Liver (tissue), 9 donors: ENCODE measurements around the gene ADGRG3. TPM values are rescaled to one million over a fixed set of nuclear protein-coding genes. Genes with fewer than 3 reads are reported as not detected.
A peak's percentile ranks its signal among the peaks of the same experiment; 100 is the strongest.

Experiments
- DNase-seq: peaks from one replicate; pipeline ENCODE4 v3.0.0-alpha.2; 2017; ENCODE audit warnings: low spot score
- H3K27ac ChIP-seq, 2 donors: one replicate each; pipeline ENCODE4 v1.7.0; 2013; ENCODE audit warnings: inconsistent platforms in 2 of 2, low read length in 2 of 2, control low read depth in 1 of 2, low read depth in 1 of 2, mild to moderate bottlenecking in 1 of 2
- H3K27me3 ChIP-seq, 4 donors: one replicate each; pipeline versions ENCODE4 v1.6.1 to v1.7.0; 2013; ENCODE audit warnings: low read length in 3 of 4, inconsistent platforms in 1 of 4, mild to moderate bottlenecking in 1 of 4, moderate library complexity in 1 of 4; ENCODE audit not compliant: control insufficient read depth in 4 of 4, insufficient read depth in 4 of 4
- H3K36me3 ChIP-seq, 4 donors: one replicate each; pipeline versions ENCODE4 v1.6.1 to v1.7.0; 2013; ENCODE audit warnings: low read length in 3 of 4, mild to moderate bottlenecking in 3 of 4, low read depth in 1 of 4, moderate library complexity in 1 of 4; ENCODE audit not compliant: control insufficient read depth in 4 of 4, insufficient read depth in 3 of 4
- H3K4me1 ChIP-seq, 4 donors: one replicate each; pipeline versions ENCODE4 v1.6.1 to v1.7.0; 2013; ENCODE audit warnings: low read length in 3 of 4, mild to moderate bottlenecking in 3 of 4, moderate library complexity in 1 of 4; ENCODE audit not compliant: control insufficient read depth in 4 of 4, insufficient read depth in 4 of 4
- H3K4me3 ChIP-seq, 3 donors: one replicate each; pipeline versions ENCODE4 v1.6.1 to v1.7.0; 2013; ENCODE audit warnings: low read length in 3 of 3, control low read depth in 1 of 3, low read depth in 1 of 3, mild to moderate bottlenecking in 1 of 3
- H3K9ac ChIP-seq, 2 donors: one replicate each; pipeline ENCODE4 v1.7.0; 2013; ENCODE audit warnings: low read length in 2 of 2, mild to moderate bottlenecking in 2 of 2, moderate library complexity in 2 of 2, control low read depth in 1 of 2, low read depth in 1 of 2
- H3K9me3 ChIP-seq, 4 donors: one replicate each; pipeline versions ENCODE4 v1.6.1 to v1.7.0; 2013; ENCODE audit warnings: low read length in 3 of 4; ENCODE audit not compliant: control insufficient read depth in 4 of 4
- EGR1 ChIP-seq, 2 donors: IDR thresholded peaks; 2 replicates each; pipeline ENCODE4 v1.6.1; 2016 to 2018; ENCODE audit warnings: antibody characterized with exemption in 2 of 2, low read depth in 2 of 2
- FOXA1 ChIP-seq: IDR thresholded peaks from 2 replicates; pipeline ENCODE4 v1.6.1; 2016; ENCODE audit warnings: antibody characterized with exemption
- FOXA2 ChIP-seq: IDR thresholded peaks from 2 replicates; pipeline ENCODE4 v1.6.1; 2016; ENCODE audit warnings: antibody characterized with exemption
- GABPA ChIP-seq, 2 donors: IDR thresholded peaks in 1 of 2; conservative IDR thresholded peaks in 1 of 2; 2 replicates each; pipeline ENCODE4 v1.6.1; 2016; ENCODE audit warnings: antibody characterized with exemption in 2 of 2, mild to moderate bottlenecking in 1 of 2, moderate library complexity in 1 of 2
- HNF4A ChIP-seq, 2 donors: conservative IDR thresholded peaks; 2 replicates each; pipeline ENCODE4 v1.6.1; 2016; ENCODE audit warnings: antibody characterized with exemption in 2 of 2, mild to moderate bottlenecking in 2 of 2
- HNF4G ChIP-seq: IDR thresholded peaks from 2 replicates; pipeline ENCODE4 v1.6.1; 2016; ENCODE audit warnings: antibody characterized with exemption
- JUND ChIP-seq, 2 donors: IDR thresholded peaks; 2 replicates each; pipeline ENCODE4 v1.6.1; 2016; ENCODE audit warnings: antibody characterized with exemption in 2 of 2
- NR2F2 ChIP-seq: IDR thresholded peaks from 2 replicates; pipeline ENCODE4 v1.6.1; 2016; ENCODE audit warnings: antibody characterized with exemption
- RAD21 ChIP-seq, 2 donors: IDR thresholded peaks; 2 replicates each; pipeline ENCODE4 v1.6.1; 2016; ENCODE audit warnings: antibody characterized with exemption in 2 of 2, mild to moderate bottlenecking in 2 of 2
- RXRA ChIP-seq, 2 donors: IDR thresholded peaks; 2 replicates each; pipeline ENCODE4 v1.6.1; 2017 to 2018; ENCODE audit warnings: antibody characterized with exemption in 2 of 2, mild to moderate bottlenecking in 1 of 2
- SP1 ChIP-seq: IDR thresholded peaks from 2 replicates; pipeline ENCODE4 v1.6.1; 2018; ENCODE audit warnings: antibody characterized with exemption, mild to moderate bottlenecking
- TAF1 ChIP-seq: conservative IDR thresholded peaks from 2 replicates; pipeline ENCODE4 v1.6.1; 2016; ENCODE audit warnings: antibody characterized with exemption, mild to moderate bottlenecking
- YY1 ChIP-seq: IDR thresholded peaks from 2 replicates; pipeline ENCODE4 v1.6.1; 2016; ENCODE audit warnings: antibody characterized with exemption, mild to moderate bottlenecking
- WGBS: extraction: QIAGEN DNeasy Blood & Tissue Kit; methylation state at CpG from one replicate; pipeline ENCODE4 v1.1.7; 2013; 5-methylcytosine and 5-hydroxymethylcytosine counted together
- polyA plus RNA-seq, 2 donors: library from polyadenylated mRNA; stranded (reverse) in 1 of 2; unstranded in 1 of 2; fragments of 200-250 nt in 1 of 2; fragments of >200 nt in 1 of 2; fragmentation: Nextera tagmentation in 1 of 2; extraction: Ambion mirVana in 1 of 2; gene quantifications; one replicate each; pipeline versions ENCODE4 v1.2.1 to v1.2.3, GENCODE V29; 2013 to 2015
- total RNA-seq, 2 donors: library from RNA; depleted of rRNA; stranded (reverse); fragments of >200 nt; gene quantifications; one replicate each; pipeline ENCODE4 v1.2.3, GENCODE V29; 2014
- TF ChIP-seq, protein P1 (sequence below): IDR thresholded peaks from 2 replicates; pipeline ENCODE4 v1.6.1; 2016; ENCODE audit warnings: antibody characterized with exemption, mild to moderate bottlenecking
- TF ChIP-seq, protein P2 (sequence below): IDR thresholded peaks from 2 replicates; pipeline ENCODE4 v1.6.1; 2016; ENCODE audit warnings: antibody characterized with exemption
- TF ChIP-seq, protein P3 (sequence below): IDR thresholded peaks from 2 replicates; pipeline ENCODE4 v1.6.1; 2016; ENCODE audit warnings: antibody characterized with exemption
- TF ChIP-seq, protein P4 (sequence below): fragments of 150-350 bp; IDR thresholded peaks from 2 replicates; pipeline ENCODE4 v1.5.1; 2017; ENCODE audit warnings: improper control_type of control experiment, low read depth, low read length; ENCODE audit not compliant: missing input control
- TF ChIP-seq, protein P5 (sequence below): IDR thresholded peaks from 2 replicates; pipeline ENCODE4 v1.6.1; 2016; ENCODE audit warnings: antibody characterized with exemption
- donor health status: healthy.
- donor health status: healthy.
- donor health status: healthy.
- donor health status: healthy.
- donor health status: healthy.

The ADGRG3 gene
- total and polyA plus RNA-seq, 4 donors = 0.52 to 3.2 (median 1.0) TPM

DNA sequence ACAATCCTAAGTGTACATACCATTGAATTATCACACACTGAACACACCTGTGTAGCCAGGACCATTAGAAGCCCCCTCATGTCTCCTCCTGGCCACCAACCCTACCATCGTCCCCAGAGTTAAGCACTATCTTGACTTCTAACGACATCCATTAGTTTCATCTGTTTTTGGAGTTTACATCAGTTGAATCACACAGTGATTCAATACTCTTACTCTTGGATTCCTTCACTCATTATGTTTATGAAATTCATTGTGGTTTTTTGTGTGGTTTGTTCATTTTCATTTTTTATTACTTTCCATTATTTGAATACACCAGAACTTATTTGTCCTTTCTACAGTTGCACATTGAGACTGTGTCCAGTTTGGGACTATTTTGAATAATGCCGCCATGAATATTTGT lies 40.1 kb downstream of the ADGRG3 start:
- no peaks in the 10 kb centered on the region for H3K36me3 ChIP-seq
- 93% methylated on average over 3 of the region's 3 CpGs for WGBS
- no peak overlapping the region for H3K27ac ChIP-seq
- peaks cover 6 to 18% (median 16%) of the 10 kb centered on the region in 4 donors for H3K4me1 ChIP-seq
- no peaks in the 10 kb centered on the region for H3K27me3 ChIP-seq
- TF ChIP-seq JUND (IDR thresholded peaks at IDR 0.05) (no peak), NR2F2 (no peak), RAD21 (IDR thresholded peaks at IDR 0.05) (no peak), HNF4G (no peak), RXRA (IDR thresholded peaks at IDR 0.05) (no peak), YY1 (no peak), TAF1 (no peak), FOXA1 (no peak), EGR1 (IDR thresholded peaks at IDR 0.05; ENCODE audit: low read depth in 2 of 2) (no peak), GABPA (IDR thresholded peaks at IDR 0.05 in 1 of 2, conservative IDR thresholded peaks at IDR 0.05 in 1 of 2) (no peak)
- H3K4me3 ChIP-seq = no peak overlapping the region
- no peak for DNase-seq
- no peak overlapping the region for H3K9ac ChIP-seq
- no peaks in the 10 kb centered on the region for H3K9me3 ChIP-seq

DNA sequence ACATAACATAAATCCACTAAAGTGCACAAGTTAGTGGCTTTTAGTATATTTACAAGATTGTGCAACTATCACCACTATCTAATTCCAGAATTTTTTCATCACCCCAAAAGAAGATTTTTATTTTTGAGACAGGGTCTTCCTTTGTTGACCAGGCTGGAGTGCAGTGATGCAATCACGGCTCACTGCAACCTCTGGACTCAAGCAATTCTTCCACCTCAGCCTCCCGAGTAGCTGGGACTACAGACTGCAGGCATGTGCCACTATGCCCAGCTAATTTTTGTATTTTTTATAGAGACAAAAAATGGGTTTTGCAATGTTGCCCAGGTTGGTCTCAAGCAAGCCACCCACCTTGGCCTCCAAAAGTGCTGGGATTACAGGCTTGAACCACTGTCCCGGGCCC lies 41.6 kb downstream of the ADGRG3 start:
- Histone ChIP-seq H3K27me3 (no peaks in the 10 kb centered on the region), H3K27ac (no peak overlapping the region), H3K4me1 (peaks cover 0 to 6% (median 3%) of the 10 kb centered on the region in 4 donors), H3K9ac (no peak overlapping the region), H3K9me3 (no peaks in the 10 kb centered on the region), H3K4me3 (no peak overlapping the region), H3K36me3 (no peaks in the 10 kb centered on the region)
- DNase-seq = no peak
- TF ChIP-seq NR2F2 = no peak
- no peak for TF ChIP-seq FOXA1
- TF ChIP-seq RXRA (IDR thresholded peaks at IDR 0.05) = no peak
- TF ChIP-seq, protein P1, sequence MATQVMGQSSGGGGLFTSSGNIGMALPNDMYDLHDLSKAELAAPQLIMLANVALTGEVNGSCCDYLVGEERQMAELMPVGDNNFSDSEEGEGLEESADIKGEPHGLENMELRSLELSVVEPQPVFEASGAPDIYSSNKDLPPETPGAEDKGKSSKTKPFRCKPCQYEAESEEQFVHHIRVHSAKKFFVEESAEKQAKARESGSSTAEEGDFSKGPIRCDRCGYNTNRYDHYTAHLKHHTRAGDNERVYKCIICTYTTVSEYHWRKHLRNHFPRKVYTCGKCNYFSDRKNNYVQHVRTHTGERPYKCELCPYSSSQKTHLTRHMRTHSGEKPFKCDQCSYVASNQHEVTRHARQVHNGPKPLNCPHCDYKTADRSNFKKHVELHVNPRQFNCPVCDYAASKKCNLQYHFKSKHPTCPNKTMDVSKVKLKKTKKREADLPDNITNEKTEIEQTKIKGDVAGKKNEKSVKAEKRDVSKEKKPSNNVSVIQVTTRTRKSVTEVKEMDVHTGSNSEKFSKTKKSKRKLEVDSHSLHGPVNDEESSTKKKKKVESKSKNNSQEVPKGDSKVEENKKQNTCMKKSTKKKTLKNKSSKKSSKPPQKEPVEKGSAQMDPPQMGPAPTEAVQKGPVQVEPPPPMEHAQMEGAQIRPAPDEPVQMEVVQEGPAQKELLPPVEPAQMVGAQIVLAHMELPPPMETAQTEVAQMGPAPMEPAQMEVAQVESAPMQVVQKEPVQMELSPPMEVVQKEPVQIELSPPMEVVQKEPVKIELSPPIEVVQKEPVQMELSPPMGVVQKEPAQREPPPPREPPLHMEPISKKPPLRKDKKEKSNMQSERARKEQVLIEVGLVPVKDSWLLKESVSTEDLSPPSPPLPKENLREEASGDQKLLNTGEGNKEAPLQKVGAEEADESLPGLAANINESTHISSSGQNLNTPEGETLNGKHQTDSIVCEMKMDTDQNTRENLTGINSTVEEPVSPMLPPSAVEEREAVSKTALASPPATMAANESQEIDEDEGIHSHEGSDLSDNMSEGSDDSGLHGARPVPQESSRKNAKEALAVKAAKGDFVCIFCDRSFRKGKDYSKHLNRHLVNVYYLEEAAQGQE = no peak
- TF ChIP-seq EGR1 (IDR thresholded peaks at IDR 0.05; ENCODE audit: low read depth in 2 of 2) = no peak
- TF ChIP-seq, protein P2, sequence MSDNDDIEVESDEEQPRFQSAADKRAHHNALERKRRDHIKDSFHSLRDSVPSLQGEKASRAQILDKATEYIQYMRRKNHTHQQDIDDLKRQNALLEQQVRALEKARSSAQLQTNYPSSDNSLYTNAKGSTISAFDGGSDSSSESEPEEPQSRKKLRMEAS = no peak
- TF ChIP-seq, protein P3, sequence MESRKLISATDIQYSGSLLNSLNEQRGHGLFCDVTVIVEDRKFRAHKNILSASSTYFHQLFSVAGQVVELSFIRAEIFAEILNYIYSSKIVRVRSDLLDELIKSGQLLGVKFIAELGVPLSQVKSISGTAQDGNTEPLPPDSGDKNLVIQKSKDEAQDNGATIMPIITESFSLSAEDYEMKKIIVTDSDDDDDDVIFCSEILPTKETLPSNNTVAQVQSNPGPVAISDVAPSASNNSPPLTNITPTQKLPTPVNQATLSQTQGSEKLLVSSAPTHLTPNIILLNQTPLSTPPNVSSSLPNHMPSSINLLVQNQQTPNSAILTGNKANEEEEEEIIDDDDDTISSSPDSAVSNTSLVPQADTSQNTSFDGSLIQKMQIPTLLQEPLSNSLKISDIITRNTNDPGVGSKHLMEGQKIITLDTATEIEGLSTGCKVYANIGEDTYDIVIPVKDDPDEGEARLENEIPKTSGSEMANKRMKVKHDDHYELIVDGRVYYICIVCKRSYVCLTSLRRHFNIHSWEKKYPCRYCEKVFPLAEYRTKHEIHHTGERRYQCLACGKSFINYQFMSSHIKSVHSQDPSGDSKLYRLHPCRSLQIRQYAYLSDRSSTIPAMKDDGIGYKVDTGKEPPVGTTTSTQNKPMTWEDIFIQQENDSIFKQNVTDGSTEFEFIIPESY = no peak
- peak; percentile 22 to 36 for TF ChIP-seq RAD21 (IDR thresholded peaks at IDR 0.05)
- TF ChIP-seq FOXA2 = peak; percentile 51
- no peak for TF ChIP-seq YY1
- TF ChIP-seq, protein P4, sequence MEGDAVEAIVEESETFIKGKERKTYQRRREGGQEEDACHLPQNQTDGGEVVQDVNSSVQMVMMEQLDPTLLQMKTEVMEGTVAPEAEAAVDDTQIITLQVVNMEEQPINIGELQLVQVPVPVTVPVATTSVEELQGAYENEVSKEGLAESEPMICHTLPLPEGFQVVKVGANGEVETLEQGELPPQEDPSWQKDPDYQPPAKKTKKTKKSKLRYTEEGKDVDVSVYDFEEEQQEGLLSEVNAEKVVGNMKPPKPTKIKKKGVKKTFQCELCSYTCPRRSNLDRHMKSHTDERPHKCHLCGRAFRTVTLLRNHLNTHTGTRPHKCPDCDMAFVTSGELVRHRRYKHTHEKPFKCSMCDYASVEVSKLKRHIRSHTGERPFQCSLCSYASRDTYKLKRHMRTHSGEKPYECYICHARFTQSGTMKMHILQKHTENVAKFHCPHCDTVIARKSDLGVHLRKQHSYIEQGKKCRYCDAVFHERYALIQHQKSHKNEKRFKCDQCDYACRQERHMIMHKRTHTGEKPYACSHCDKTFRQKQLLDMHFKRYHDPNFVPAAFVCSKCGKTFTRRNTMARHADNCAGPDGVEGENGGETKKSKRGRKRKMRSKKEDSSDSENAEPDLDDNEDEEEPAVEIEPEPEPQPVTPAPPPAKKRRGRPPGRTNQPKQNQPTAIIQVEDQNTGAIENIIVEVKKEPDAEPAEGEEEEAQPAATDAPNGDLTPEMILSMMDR = no peak
- TF ChIP-seq GABPA (IDR thresholded peaks at IDR 0.05 in 1 of 2, conservative IDR thresholded peaks at IDR 0.05 in 1 of 2) = no peak
- TF ChIP-seq JUND (IDR thresholded peaks at IDR 0.05) = peak in 1 of 2 donors; percentile 30
- no peak for TF ChIP-seq TAF1
- peak; percentile 78 to 80 for TF ChIP-seq HNF4A (conservative IDR thresholded peaks at IDR 0.05)
- TF ChIP-seq, protein P5, sequence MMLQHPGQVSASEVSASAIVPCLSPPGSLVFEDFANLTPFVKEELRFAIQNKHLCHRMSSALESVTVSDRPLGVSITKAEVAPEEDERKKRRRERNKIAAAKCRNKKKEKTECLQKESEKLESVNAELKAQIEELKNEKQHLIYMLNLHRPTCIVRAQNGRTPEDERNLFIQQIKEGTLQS = peak; percentile 73
- peak; percentile 28 for TF ChIP-seq SP1
- peak; percentile 14 for TF ChIP-seq HNF4G
- 38% methylated on average over 3 of the region's 3 CpGs for WGBS
